ENCODE measurements around the gene TCF4. TPM values are rescaled to one million over a fixed set of nuclear protein-coding genes. Genes with fewer than 3 reads are reported as not detected.

TCF4 gene
- total and polyA plus RNA-seq, 2 donors (not counting 3 experiments of a cell fraction or from before 2014, with no cell fraction given): 183 to 390 TPM

DNA sequence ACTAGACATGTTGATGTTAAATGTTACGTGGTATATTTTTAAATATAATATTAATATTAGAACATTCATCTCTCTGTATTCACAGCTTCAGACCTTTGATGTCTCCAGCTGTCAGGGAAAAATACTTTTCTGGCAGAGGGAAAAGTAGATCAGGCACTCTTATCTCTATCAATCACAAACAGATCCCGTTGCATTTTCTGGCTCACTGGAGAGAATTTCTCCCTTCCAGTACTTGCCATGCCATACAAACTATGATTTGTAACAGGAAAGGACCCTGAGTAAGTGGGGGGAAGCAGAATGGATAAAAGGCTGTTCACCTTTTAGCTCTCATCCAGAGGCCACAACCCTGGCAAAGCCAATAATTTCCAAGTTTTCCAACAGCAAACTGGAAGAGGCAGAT, 158.0 kb downstream of the TCF4 start:
- intact Hi-C loops (cut with micrococcal nuclease): no loop called here
- BruUV-seq (replicated peaks): no TSS peak
- H3K9me1 ChIP-seq (replicated peaks; ENCODE audit: control insufficient read depth, extremely low read depth, insufficient read depth, low read length): no peaks in the 10 kb centered on the region
- ChIA-PET POLR2A (no interaction called here), CTCF (interaction anchor here (1.0 to 1.1 kb wide), 2 partner anchors 45 to 1439 kb away, joined by 3 read pairs; no protein-coding TSS in a partner anchor)
- no peaks in the 10 kb centered on the region for H3K36me3 ChIP-seq (ENCODE audit: control insufficient read depth in 2 of 2, extremely low read depth in 1 of 2, insufficient read depth in 2 of 2, low read length in 2 of 2)
- H3K27ac ChIP-seq (ENCODE audit: insufficient read depth, low read depth, low read length): no peak overlapping the region
- peaks cover 29% of the 10 kb centered on the region for H3K79me2 ChIP-seq (ENCODE audit: control insufficient read depth, insufficient read depth, low read length)
- peaks cover 5% of the 10 kb centered on the region for H3K4me1 ChIP-seq (ENCODE audit: control insufficient read depth, extremely low read depth, insufficient read depth, low read length)
- H2AFZ ChIP-seq (ENCODE audit: low read depth, low read length): no peak overlapping the region
- H3K4me2 ChIP-seq (ENCODE audit: insufficient read depth, low read length): no peak overlapping the region
- H3K27me3 ChIP-seq (ENCODE audit: control insufficient read depth in 2 of 2, insufficient read depth in 2 of 2, low read length in 2 of 2): no peaks in the 10 kb centered on the region
- no peaks in the 10 kb centered on the region for H3K9me3 ChIP-seq (replicated peaks; ENCODE audit: control insufficient read depth, insufficient read depth, low read length)
- TF ChIP-seq, protein P1, sequence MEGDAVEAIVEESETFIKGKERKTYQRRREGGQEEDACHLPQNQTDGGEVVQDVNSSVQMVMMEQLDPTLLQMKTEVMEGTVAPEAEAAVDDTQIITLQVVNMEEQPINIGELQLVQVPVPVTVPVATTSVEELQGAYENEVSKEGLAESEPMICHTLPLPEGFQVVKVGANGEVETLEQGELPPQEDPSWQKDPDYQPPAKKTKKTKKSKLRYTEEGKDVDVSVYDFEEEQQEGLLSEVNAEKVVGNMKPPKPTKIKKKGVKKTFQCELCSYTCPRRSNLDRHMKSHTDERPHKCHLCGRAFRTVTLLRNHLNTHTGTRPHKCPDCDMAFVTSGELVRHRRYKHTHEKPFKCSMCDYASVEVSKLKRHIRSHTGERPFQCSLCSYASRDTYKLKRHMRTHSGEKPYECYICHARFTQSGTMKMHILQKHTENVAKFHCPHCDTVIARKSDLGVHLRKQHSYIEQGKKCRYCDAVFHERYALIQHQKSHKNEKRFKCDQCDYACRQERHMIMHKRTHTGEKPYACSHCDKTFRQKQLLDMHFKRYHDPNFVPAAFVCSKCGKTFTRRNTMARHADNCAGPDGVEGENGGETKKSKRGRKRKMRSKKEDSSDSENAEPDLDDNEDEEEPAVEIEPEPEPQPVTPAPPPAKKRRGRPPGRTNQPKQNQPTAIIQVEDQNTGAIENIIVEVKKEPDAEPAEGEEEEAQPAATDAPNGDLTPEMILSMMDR (IDR thresholded peaks at IDR 0.05; ENCODE audit: extremely low read depth in 1 of 2, insufficient read depth in 1 of 2, low read depth in 1 of 2, low read length in 2 of 2): no peak
- peak; percentile 60 for TF ChIP-seq GATA2 (IDR thresholded peaks at IDR 0.05; ENCODE audit: insufficient read depth, insufficient read length, low read depth, low read length)
- DNase-seq (ENCODE audit: low read depth, low spot score) (peak; percentile 64), FAIRE-seq (no peak)
- no peak overlapping the region for H3K4me3 ChIP-seq (replicated peaks in 1 of 3; ENCODE audit: insufficient read depth in 1 of 3, low read depth in 1 of 3, low read length in 3 of 3)
- no peak overlapping the region for H3K9ac ChIP-seq (replicated peaks; ENCODE audit: extremely low read depth, insufficient read depth, low read length)
- dilution Hi-C loops (cut with MboI; ENCODE audit: extremely low pct_ligation_motif_present, low sequenced_read_pairs): no loop called here
- H4K20me1 ChIP-seq (replicated peaks; ENCODE audit: control insufficient read depth, extremely low read depth, insufficient read depth, low read length): peaks cover 2% of the 10 kb centered on the region

DNA sequence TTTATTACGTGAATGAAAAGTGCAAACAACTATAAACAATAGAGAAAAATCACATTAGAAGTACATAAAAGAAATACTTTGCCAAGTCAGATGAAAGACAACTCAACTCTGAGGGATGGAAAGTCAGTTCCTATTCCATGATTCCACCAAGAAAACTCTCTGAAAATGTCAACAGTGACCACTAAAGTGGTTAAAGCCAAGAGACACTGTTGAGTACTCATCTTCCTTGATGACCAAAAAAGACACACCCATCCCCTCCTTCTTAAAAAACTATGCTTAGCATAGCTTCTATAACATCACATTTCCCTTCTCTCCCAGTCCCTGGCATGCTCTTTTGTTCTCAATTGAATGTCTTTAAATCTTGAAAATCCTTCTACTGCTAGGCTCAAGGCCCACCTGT, 160.0 kb downstream of the TCF4 start:
- ChIA-PET POLR2A (no interaction called here), CTCF (interaction anchor here (0.7 to 1.0 kb wide), 2 partner anchors 22 to 43 kb away, joined by 3 read pairs; no protein-coding TSS in a partner anchor)
- Histone ChIP-seq H3K9me1 (replicated peaks; ENCODE audit: control insufficient read depth, extremely low read depth, insufficient read depth, low read length) (no peaks in the 10 kb centered on the region), H3K79me2 (ENCODE audit: control insufficient read depth, insufficient read depth, low read length) (peaks cover 38% of the 10 kb centered on the region), H3K4me3 (replicated peaks in 1 of 3; ENCODE audit: insufficient read depth in 1 of 3, low read depth in 1 of 3, low read length in 3 of 3) (no peak overlapping the region), H4K20me1 (replicated peaks; ENCODE audit: control insufficient read depth, extremely low read depth, insufficient read depth, low read length) (peaks cover 2% of the 10 kb centered on the region), H2AFZ (ENCODE audit: low read depth, low read length) (no peak overlapping the region), H3K36me3 (ENCODE audit: control insufficient read depth in 2 of 2, extremely low read depth in 1 of 2, insufficient read depth in 2 of 2, low read length in 2 of 2) (no peaks in the 10 kb centered on the region), H3K27me3 (ENCODE audit: control insufficient read depth in 2 of 2, insufficient read depth in 2 of 2, low read length in 2 of 2) (no peaks in the 10 kb centered on the region), H3K9me3 (replicated peaks; ENCODE audit: control insufficient read depth, insufficient read depth, low read length) (no peaks in the 10 kb centered on the region), H3K27ac (ENCODE audit: insufficient read depth, low read depth, low read length) (no peak overlapping the region), H3K4me1 (ENCODE audit: control insufficient read depth, extremely low read depth, insufficient read depth, low read length) (peaks cover 5% of the 10 kb centered on the region), H3K9ac (replicated peaks; ENCODE audit: extremely low read depth, insufficient read depth, low read length) (no peak overlapping the region), H3K4me2 (ENCODE audit: insufficient read depth, low read length) (no peak overlapping the region)
- intact Hi-C loops (cut with micrococcal nuclease): no loop called here
- FAIRE-seq (no peak), DNase-seq (ENCODE audit: low read depth, low spot score) (no peak)
- TF ChIP-seq EZH2 (IDR thresholded peaks at IDR 0.05; ENCODE audit: borderline replicate concordance, low read depth, low read length, severe bottlenecking) (no peak), JUN (IDR thresholded peaks at IDR 0.05; ENCODE audit: borderline replicate concordance, insufficient read depth, insufficient read length, low read depth) (no peak), POLR2AphosphoS5 (IDR thresholded peaks at IDR 0.05; ENCODE audit: insufficient read depth, low read depth, low read length) (no peak), POLR2A (IDR thresholded peaks at IDR 0.05; ENCODE audit: low read depth, low read length) (no peak), FOS (IDR thresholded peaks at IDR 0.05; ENCODE audit: borderline replicate concordance, insufficient read depth, low read length) (no peak), MYC (IDR thresholded peaks at IDR 0.05; ENCODE audit: low read depth, low read length) (no peak), GATA2 (IDR thresholded peaks at IDR 0.05; ENCODE audit: insufficient read depth, insufficient read length, low read depth, low read length) (no peak)
- TF ChIP-seq, protein P1 (IDR thresholded peaks at IDR 0.05; ENCODE audit: extremely low read depth in 1 of 2, insufficient read depth in 1 of 2, low read depth in 1 of 2, low read length in 2 of 2): no peak
- TF ChIP-seq, protein P2, sequence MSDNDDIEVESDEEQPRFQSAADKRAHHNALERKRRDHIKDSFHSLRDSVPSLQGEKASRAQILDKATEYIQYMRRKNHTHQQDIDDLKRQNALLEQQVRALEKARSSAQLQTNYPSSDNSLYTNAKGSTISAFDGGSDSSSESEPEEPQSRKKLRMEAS (IDR thresholded peaks at IDR 0.05; ENCODE audit: insufficient read depth, insufficient read length): no peak
- dilution Hi-C loops (cut with MboI; ENCODE audit: extremely low pct_ligation_motif_present, low sequenced_read_pairs): no loop called here
- BruUV-seq (replicated peaks): no TSS peak
